ENCODE data around the gene MPPED1. TPM values are rescaled to one million over a fixed set of nuclear protein-coding genes. Genes with fewer than 3 reads are reported as not detected.
A peak's percentile ranks its signal among the peaks of the same experiment; 100 is the strongest.

MPPED1 gene
- total RNA-seq, 1 experiment from 2014 or later: not detected

- TF ChIP-seq CTCF (IDR thresholded peaks at IDR 0.05; ENCODE audit: unreplicated experiment): no peak
- ChIA-PET POLR2A (no interaction called here), CTCF (interaction anchor here (0.7 kb wide), 1 partner anchor 10 kb away, joined by 3 read pairs; no protein-coding TSS in a partner anchor)
- Mint-ChIP-seq H3K27ac (ENCODE audit: low read depth, unreplicated experiment) (no peak overlapping the region), H3K9me3 (ENCODE audit: unreplicated experiment) (no peaks in the 10 kb centered on the region), H3K4me1 (ENCODE audit: insufficient read depth, unreplicated experiment) (no peaks in the 10 kb centered on the region), H3K4me3 (ENCODE audit: unreplicated experiment) (no peak overlapping the region), H3K36me3 (ENCODE audit: insufficient read depth, unreplicated experiment) (no peaks in the 10 kb centered on the region), H3K27me3 (ENCODE audit: insufficient read depth, unreplicated experiment) (peaks cover 84% of the 10 kb centered on the region)
- intact Hi-C loops (cut with micrococcal nuclease): no loop called here
- no TSS peak for BruUV-seq (replicated peaks)
- peak; percentile 4 for DNase-seq (ENCODE audit: unreplicated experiment)
Observed at GRCh38 chr22:43435851-43436811, 24.3 kb downstream of the MPPED1 start.

GRCh38 chr22:43436868-43437267 lies 25.1 kb downstream of the MPPED1 start:
- no peak for DNase-seq (ENCODE audit: unreplicated experiment)
- CTCF ChIA-PET: no interaction called here
- POLR2A ChIA-PET: no interaction called here
- H3K27me3 Mint-ChIP-seq (ENCODE audit: insufficient read depth, unreplicated experiment): peaks cover 84% of the 10 kb centered on the region
- TF ChIP-seq CTCF (IDR thresholded peaks at IDR 0.05; ENCODE audit: unreplicated experiment): no peak
- H3K27ac Mint-ChIP-seq (ENCODE audit: low read depth, unreplicated experiment): no peak overlapping the region
- intact Hi-C loops (cut with micrococcal nuclease): no loop called here
- no peak overlapping the region for H3K4me3 Mint-ChIP-seq (ENCODE audit: unreplicated experiment)
- H3K4me1 Mint-ChIP-seq (ENCODE audit: insufficient read depth, unreplicated experiment): no peaks in the 10 kb centered on the region
- no peaks in the 10 kb centered on the region for H3K36me3 Mint-ChIP-seq (ENCODE audit: insufficient read depth, unreplicated experiment)
- BruUV-seq (replicated peaks): no TSS peak
- no peaks in the 10 kb centered on the region for H3K9me3 Mint-ChIP-seq (ENCODE audit: unreplicated experiment)

- intact Hi-C loops (cut with micrococcal nuclease): no loop called here
- ChIA-PET CTCF (interaction anchor here (0.8 kb wide), 1 partner anchor 21 kb away, joined by 5 read pairs; no protein-coding TSS in a partner anchor), POLR2A (no interaction called here)
- Mint-ChIP-seq H3K27me3 (ENCODE audit: insufficient read depth, unreplicated experiment) (peaks cover 84% of the 10 kb centered on the region), H3K27ac (ENCODE audit: low read depth, unreplicated experiment) (no peak overlapping the region), H3K4me3 (ENCODE audit: unreplicated experiment) (no peak overlapping the region), H3K9me3 (ENCODE audit: unreplicated experiment) (no peaks in the 10 kb centered on the region), H3K36me3 (ENCODE audit: insufficient read depth, unreplicated experiment) (no peaks in the 10 kb centered on the region), H3K4me1 (ENCODE audit: insufficient read depth, unreplicated experiment) (no peaks in the 10 kb centered on the region)
- no peak for DNase-seq (ENCODE audit: unreplicated experiment)
- no peak for TF ChIP-seq CTCF (IDR thresholded peaks at IDR 0.05; ENCODE audit: unreplicated experiment)
- BruUV-seq (replicated peaks): no TSS peak
Observed at GRCh38 chr22:43437871-43438475, 26.2 kb downstream of the MPPED1 start.

- Mint-ChIP-seq H3K4me1 (ENCODE audit: insufficient read depth, unreplicated experiment) (no peaks in the 10 kb centered on the region), H3K27me3 (ENCODE audit: insufficient read depth, unreplicated experiment) (peaks cover 85% of the 10 kb centered on the region), H3K9me3 (ENCODE audit: unreplicated experiment) (no peaks in the 10 kb centered on the region), H3K4me3 (ENCODE audit: unreplicated experiment) (no peak overlapping the region), H3K27ac (ENCODE audit: low read depth, unreplicated experiment) (no peak overlapping the region), H3K36me3 (ENCODE audit: insufficient read depth, unreplicated experiment) (no peaks in the 10 kb centered on the region)
- ChIA-PET POLR2A (no interaction called here), CTCF (interaction anchor here (0.7 to 1.2 kb wide), 3 partner anchors 20 to 366 kb away, joined by 3 to 5 read pairs (median 3); no protein-coding TSS in a partner anchor)
- DNase-seq (ENCODE audit: unreplicated experiment): no peak
- no TSS peak for BruUV-seq (replicated peaks)
- TF ChIP-seq CTCF (IDR thresholded peaks at IDR 0.05; ENCODE audit: unreplicated experiment): no peak
- intact Hi-C loops (cut with micrococcal nuclease): no loop called here
Observed at GRCh38 chr22:43438666-43439347, 27.0 kb downstream of the MPPED1 start.

Measured in MCF 10A (cell line).